HFFc6 (cell line): Measurements from ENCODE around the gene GSTM3. TPM values are rescaled to one million over a fixed set of nuclear protein-coding genes. Genes with fewer than 3 reads are reported as not detected.

Source experiments
- DNase-seq: peaks from one replicate; pipeline ENCODE4 v3.0.0-alpha.2; 2018
- H3K27ac Mint-ChIP-seq: 2 replicates; pipeline ENCODE4 v1.8.0; 2020; ENCODE audit warnings: mild to moderate bottlenecking, mixed read lengths
- H3K27me3 Mint-ChIP-seq: 2 replicates; pipeline ENCODE4 v1.8.0; 2021; ENCODE audit warnings: mild to moderate bottlenecking, moderate library complexity, mixed read lengths; ENCODE audit not compliant: insufficient read depth
- H3K36me3 Mint-ChIP-seq: 2 replicates; pipeline ENCODE4 v1.8.0; 2021; ENCODE audit warnings: low read depth, mixed read lengths
- H3K4me1 Mint-ChIP-seq: 2 replicates; pipeline ENCODE4 v1.8.0; 2020; ENCODE audit warnings: low read depth, mixed read lengths
- H3K4me3 Mint-ChIP-seq: 2 replicates; pipeline ENCODE4 v1.8.0; 2020; ENCODE audit warnings: mild to moderate bottlenecking, moderate library complexity, mixed read lengths
- H3K9me3 Mint-ChIP-seq: 2 replicates; pipeline ENCODE4 v1.8.0; 2020; ENCODE audit warnings: mild to moderate bottlenecking, mixed read lengths
- total RNA-seq, 6 experiments: library from RNA; stranded (reverse); fragmentation: NEBNext Ultra II Directional; extraction: Animal tissue kit (Norgen Biotek cat#: 25700); gene quantifications; 2 replicates in 1 of 6; 3 replicates in 5 of 6; pipeline ENCODE4 v1.2.3, GENCODE V29; 2021
- TF ChIP-seq, protein P1 (sequence below): fragments of 200-600 bp; sonication (generic); IDR thresholded peaks from 2 replicates; pipeline ENCODE4 v1.5.0; 2021; ENCODE audit warnings: antibody characterized with exemption, mild to moderate bottlenecking

The GSTM3 gene
- total RNA-seq, 6 experiments from 2014 or later = 36.9 to 51.3 (median 43.6) TPM

DNA sequence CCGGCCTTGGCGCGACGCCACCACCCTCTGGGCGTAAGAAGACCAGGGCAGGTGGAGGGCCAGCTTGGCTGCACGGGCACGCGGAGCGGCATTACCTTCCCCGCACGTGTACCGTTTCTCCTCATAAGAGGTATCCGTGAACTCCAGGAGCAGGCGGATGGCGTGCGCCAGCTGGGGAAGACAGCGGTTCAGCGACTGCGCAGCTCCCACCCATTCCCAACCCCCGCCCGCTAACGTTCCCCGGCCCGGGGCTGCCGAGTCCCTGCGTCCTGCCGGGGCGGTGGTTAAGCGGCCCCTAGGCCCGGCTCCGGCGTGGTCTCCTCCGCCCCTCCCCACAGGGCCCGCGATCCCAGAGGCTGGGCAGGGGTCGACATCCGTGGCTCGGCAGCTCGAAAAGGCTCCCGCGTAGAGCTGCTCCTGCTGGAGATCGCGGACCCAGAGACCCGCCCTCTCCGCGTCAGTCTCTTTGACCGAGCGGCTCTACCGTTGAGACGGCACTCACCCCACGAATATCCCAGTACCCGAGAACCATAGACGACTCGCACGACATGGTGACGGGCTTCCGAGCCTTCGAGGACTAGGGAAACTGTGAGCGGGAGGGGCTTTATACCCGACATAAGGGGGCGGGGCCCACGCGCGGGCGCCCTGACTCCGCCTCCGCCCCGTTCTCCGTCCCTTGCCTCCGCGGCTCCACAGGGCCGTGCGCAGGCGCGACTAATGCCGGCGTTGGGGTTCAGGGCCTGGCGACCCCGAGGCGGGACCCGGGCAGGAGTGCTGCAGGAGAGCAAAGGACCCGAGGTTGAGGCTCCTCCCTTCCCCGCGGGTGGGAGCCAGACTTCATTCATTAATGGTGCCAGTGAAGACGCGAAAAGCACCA lies 862 bp downstream of the GSTM3 start:
- H3K27me3 Mint-ChIP-seq = peaks cover 12% of the 10 kb centered on the region
- peak overlapping the region; percentile 70 for H3K27ac Mint-ChIP-seq
- peaks cover 14% of the 10 kb centered on the region for H3K36me3 Mint-ChIP-seq
- TF ChIP-seq, protein P1, sequence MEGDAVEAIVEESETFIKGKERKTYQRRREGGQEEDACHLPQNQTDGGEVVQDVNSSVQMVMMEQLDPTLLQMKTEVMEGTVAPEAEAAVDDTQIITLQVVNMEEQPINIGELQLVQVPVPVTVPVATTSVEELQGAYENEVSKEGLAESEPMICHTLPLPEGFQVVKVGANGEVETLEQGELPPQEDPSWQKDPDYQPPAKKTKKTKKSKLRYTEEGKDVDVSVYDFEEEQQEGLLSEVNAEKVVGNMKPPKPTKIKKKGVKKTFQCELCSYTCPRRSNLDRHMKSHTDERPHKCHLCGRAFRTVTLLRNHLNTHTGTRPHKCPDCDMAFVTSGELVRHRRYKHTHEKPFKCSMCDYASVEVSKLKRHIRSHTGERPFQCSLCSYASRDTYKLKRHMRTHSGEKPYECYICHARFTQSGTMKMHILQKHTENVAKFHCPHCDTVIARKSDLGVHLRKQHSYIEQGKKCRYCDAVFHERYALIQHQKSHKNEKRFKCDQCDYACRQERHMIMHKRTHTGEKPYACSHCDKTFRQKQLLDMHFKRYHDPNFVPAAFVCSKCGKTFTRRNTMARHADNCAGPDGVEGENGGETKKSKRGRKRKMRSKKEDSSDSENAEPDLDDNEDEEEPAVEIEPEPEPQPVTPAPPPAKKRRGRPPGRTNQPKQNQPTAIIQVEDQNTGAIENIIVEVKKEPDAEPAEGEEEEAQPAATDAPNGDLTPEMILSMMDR = no peak
- peak overlapping the region; percentile 90 for H3K4me3 Mint-ChIP-seq
- DNase-seq = peak; percentile 42
- no peaks in the 10 kb centered on the region; the same call in 1 of the 2 replicates for H3K9me3 Mint-ChIP-seq
- peaks cover 13% of the 10 kb centered on the region for H3K4me1 Mint-ChIP-seq

DNA sequence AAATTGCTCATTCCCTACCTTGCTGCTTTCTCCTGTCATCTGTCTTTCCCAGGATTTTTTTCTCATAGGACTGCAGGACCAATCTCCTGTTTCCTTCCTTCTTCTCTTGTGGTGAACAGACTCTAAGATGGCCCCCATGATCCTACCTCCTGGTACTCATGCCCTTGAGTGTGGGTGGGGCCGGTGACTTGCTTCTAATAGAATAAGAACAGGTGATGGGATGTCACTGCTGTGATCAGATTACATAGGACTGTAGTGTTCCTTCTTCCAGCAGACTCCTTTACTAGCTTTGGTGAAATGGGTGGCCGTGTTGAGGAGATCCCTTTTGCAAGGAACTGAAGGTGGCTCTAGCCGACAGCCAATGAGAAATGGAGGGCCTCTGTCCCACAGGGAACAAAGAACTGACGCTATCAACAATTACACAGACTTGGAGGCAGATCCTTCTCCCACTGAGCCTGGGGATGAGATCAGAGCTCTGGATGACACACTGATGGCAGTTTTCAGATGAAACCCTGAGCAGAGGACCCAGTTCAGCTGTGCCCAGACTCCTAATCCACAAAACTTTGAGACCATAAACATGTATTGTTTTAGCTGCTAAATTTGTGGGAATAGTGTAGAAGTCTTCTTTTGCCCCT lies 7.5 kb downstream of the GSTM3 start:
- Mint-ChIP-seq H3K9me3 (no peaks in the 10 kb centered on the region), H3K4me1 (no peaks in the 10 kb centered on the region), H3K4me3 (no peak overlapping the region), H3K27ac (no peak overlapping the region), H3K36me3 (peaks cover 14% of the 10 kb centered on the region), H3K27me3 (peaks cover 2% of the 10 kb centered on the region)
- no peak for DNase-seq
- TF ChIP-seq, protein P1 = no peak

DNA sequence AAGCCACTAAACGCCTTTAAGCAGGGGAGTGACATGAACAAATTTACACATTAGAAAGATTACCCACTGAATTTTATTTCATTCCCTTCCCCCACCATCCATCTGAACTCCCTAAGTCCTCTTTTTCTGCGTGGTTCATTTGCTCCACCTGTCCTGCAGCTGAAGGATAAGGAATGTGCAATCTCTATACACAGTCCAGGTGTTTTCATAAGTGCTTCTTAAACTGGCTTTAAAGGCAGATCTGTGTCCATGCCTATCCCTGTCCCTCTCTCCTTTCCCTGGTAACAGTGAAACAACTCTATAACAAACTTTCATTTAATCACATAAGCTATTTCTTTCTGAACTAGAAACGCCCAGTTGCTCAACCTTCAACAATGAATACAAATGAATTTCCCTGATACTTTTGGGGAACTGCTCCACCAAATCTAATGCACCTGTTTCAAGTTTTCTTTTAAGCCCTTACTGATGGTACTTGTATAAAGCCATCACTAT lies 8.4 kb downstream of the GSTM3 start:
- DNase-seq = no peak
- Mint-ChIP-seq H3K9me3 (no peaks in the 10 kb centered on the region), H3K27ac (no peak overlapping the region), H3K36me3 (peaks cover 11% of the 10 kb centered on the region), H3K4me1 (no peaks in the 10 kb centered on the region), H3K4me3 (no peak overlapping the region), H3K27me3 (peaks cover 4% of the 10 kb centered on the region)
- TF ChIP-seq, protein P1 = no peak

DNA sequence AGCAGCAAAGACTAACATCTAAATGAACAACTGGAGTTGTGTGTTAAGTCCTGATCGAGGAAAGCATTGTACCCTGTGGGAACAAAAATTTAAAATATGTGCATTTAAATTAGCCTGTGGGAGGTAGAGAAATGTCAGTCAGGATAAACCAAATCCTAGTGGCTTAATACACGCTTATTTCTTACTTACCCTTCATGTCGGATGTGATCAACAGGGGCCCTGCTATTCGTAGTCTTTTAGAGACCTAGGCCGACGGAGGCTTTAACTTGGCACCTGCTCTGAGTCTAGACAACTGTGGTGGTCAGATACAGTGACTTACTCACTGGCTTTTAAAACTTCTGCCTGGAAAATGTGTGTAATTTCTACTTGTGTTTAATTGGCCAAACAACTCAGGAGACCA lies 10.2 kb downstream of the GSTM3 start:
- Mint-ChIP-seq H3K27me3 (peaks cover 6% of the 10 kb centered on the region), H3K4me3 (no peak overlapping the region), H3K4me1 (peaks cover 5% of the 10 kb centered on the region), H3K36me3 (0 out of 2 replicates have a peak, but pooled peaks cover 5% of the 10 kb centered on the region), H3K27ac (no peak overlapping the region), H3K9me3 (no peaks in the 10 kb centered on the region)
- no peak for DNase-seq
- TF ChIP-seq, protein P1 = no peak

GRCh38 chr1:109728870-109729269 lies 12.0 kb downstream of the GSTM3 start:
- DNase-seq = no peak
- Mint-ChIP-seq H3K27me3 (peaks cover 5% of the 10 kb centered on the region), H3K4me1 (peaks cover 9% of the 10 kb centered on the region), H3K36me3 (0 out of 2 replicates have a peak, but pooled peaks cover 5% of the 10 kb centered on the region), H3K9me3 (no peaks in the 10 kb centered on the region), H3K27ac (no peak overlapping the region), H3K4me3 (no peak overlapping the region)
- TF ChIP-seq, protein P1 = no peak
